Upper lobe of right lung (tissue), 1 donor: ENCODE data around the gene CMIP. TPM values are rescaled to one million over a fixed set of nuclear protein-coding genes. Genes with fewer than 3 reads are reported as not detected.

Experiments
- ATAC-seq: fragments of 200-7000 bp; cut with Tn5 transposase; one replicate; pipeline ENCODE4 v1.9.1; 2020; ENCODE audit warnings: mild to moderate bottlenecking, moderate library complexity
- DNase-seq: peaks from one replicate; pipeline ENCODE4 v3.0.0-alpha.2; 2020
- H3K27ac ChIP-seq: fragments of 200-600 bp; one replicate; pipeline ENCODE4 v1.8.0; 2022
- H3K27me3 ChIP-seq: fragments of 200-600 bp; one replicate; pipeline ENCODE4 v1.8.0; 2022; ENCODE audit warnings: mild to moderate bottlenecking
- H3K36me3 ChIP-seq: fragments of 200-600 bp; one replicate; pipeline ENCODE4 v1.8.0; 2022
- H3K4me1 ChIP-seq: fragments of 200-600 bp; one replicate; pipeline ENCODE4 v1.8.0; 2022
- H3K4me3 ChIP-seq: fragments of 200-600 bp; one replicate; pipeline ENCODE4 v1.8.0; 2022; ENCODE audit warnings: mild to moderate bottlenecking
- H3K9me3 ChIP-seq: fragments of 200-600 bp; one replicate; pipeline ENCODE4 v1.8.0; 2022
- CTCF ChIP-seq: fragments of 200-600 bp; IDR thresholded peaks from one replicate; pipeline ENCODE4 v1.8.0; 2022; ENCODE audit warnings: antibody characterized with exemption
- intact Hi-C: fragments of 100-400 bp; cut with DNase I; formaldehyde crosslinking; loops from one replicate; pipeline ENCODE4 v1.11.0; 2022
- long read RNA-seq: library from polyadenylated mRNA; unstranded; transcript quantifications from one replicate; pipeline ENCODE4 v2.0.0, GENCODE V29; 2021
- total RNA-seq: library from RNA; stranded (reverse); fragmentation: NEBNext Ultra II Directional; extraction: Animal tissue kit (Norgen Biotek cat#: 25700); gene quantifications from one replicate; pipeline ENCODE4 v1.2.1, GENCODE V29; 2021
- donor health status: DM: no; HTN: yes; CAD: no; lungs with severe emphysema.

The CMIP gene
- total RNA-seq: 73.8 TPM
- long read RNA-seq, partial matches to known transcripts: 1 of 14 reads
- long read RNA-seq, other reads (novel, unspliced or antisense): 13 of 14 reads

- Histone ChIP-seq H3K4me1 (peaks cover 28% of the 10 kb centered on the region), H3K27ac (peak within 1 kb of the TSS; percentile 83), H3K9me3 (no peaks in the 10 kb centered on the region), H3K4me3 (peak within 1 kb of the TSS; percentile 82), H3K36me3 (no peaks in the 10 kb centered on the region), H3K27me3 (no peaks in the 10 kb centered on the region)
- peak; percentile 83 for ATAC-seq
- no peak for TF ChIP-seq CTCF
- peak; percentile 94 for DNase-seq
- intact Hi-C loops: no loop called here
These were observed at the start of gene CMIP for GRCh38 chr16:81444448-81445121. CMIP (plus strand) TSS chr16:81444808.

GRCh38 chr16:81394966-81395655 lies 49.5 kb upstream of the CMIP start:
- Histone ChIP-seq H3K27me3 (no peaks in the 10 kb centered on the region), H3K9me3 (no peaks in the 10 kb centered on the region), H3K27ac (no peak overlapping the region), H3K36me3 (peaks cover 3% of the 10 kb centered on the region), H3K4me1 (no peaks in the 10 kb centered on the region), H3K4me3 (no peak overlapping the region)
- TF ChIP-seq CTCF: no peak
- DNase-seq (no peak), ATAC-seq (peak; percentile 46)
- intact Hi-C loops: no loop called here

- TF ChIP-seq CTCF: no peak
- Histone ChIP-seq H3K9me3 (no peaks in the 10 kb centered on the region), H3K4me3 (no peak overlapping the region), H3K27me3 (no peaks in the 10 kb centered on the region), H3K36me3 (no peaks in the 10 kb centered on the region), H3K4me1 (no peaks in the 10 kb centered on the region), H3K27ac (no peak overlapping the region)
- DNase-seq (no peak), ATAC-seq (no peak)
- intact Hi-C loops: no loop called here
These were observed 47.3 kb upstream of the CMIP start for GRCh38 chr16:81397058-81397878.

- intact Hi-C loops: no loop called here
- DNase-seq (no peak), ATAC-seq (no peak)
- H3K27ac ChIP-seq: no peak overlapping the region
- no peaks in the 10 kb centered on the region for H3K36me3 ChIP-seq
- no peak overlapping the region for H3K4me3 ChIP-seq
- H3K4me1 ChIP-seq: no peaks in the 10 kb centered on the region
- H3K27me3 ChIP-seq: no peaks in the 10 kb centered on the region
- no peaks in the 10 kb centered on the region for H3K9me3 ChIP-seq
- no peak for TF ChIP-seq CTCF
These were observed 46.6 kb upstream of the CMIP start for GRCh38 chr16:81397879-81398520.

GRCh38 chr16:81399909-81400308 lies 44.7 kb upstream of the CMIP start:
- H3K9me3 ChIP-seq: no peaks in the 10 kb centered on the region
- intact Hi-C loops: no loop called here
- H3K27me3 ChIP-seq: no peaks in the 10 kb centered on the region
- H3K4me1 ChIP-seq: peaks cover 8% of the 10 kb centered on the region
- no peak for ATAC-seq
- no peak overlapping the region for H3K4me3 ChIP-seq
- DNase-seq: no peak
- no peaks in the 10 kb centered on the region for H3K36me3 ChIP-seq
- no peak overlapping the region for H3K27ac ChIP-seq
- TF ChIP-seq CTCF: no peak
